ENCODE measurements around the gene GALNT2.

GALNT2 gene

GRCh38 chr1:230228236-230228897 is 161.3 kb downstream of the GALNT2 start:
- no peak for DNase-seq (ENCODE audit: low read depth in 1 of 2, low spot score in 1 of 2)

- no peak for DNase-seq (ENCODE audit: low read depth in 1 of 2, low spot score in 1 of 2)
These were observed 163.2 kb downstream of the GALNT2 start for GRCh38 chr1:230230273-230230672.

- no peak for DNase-seq (ENCODE audit: low read depth in 1 of 2, low spot score in 1 of 2)
These were observed 164.1 kb downstream of the GALNT2 start for GRCh38 chr1:230230948-230231773.

GRCh38 chr1:230231774-230232145 is 164.7 kb downstream of the GALNT2 start:
- DNase-seq (ENCODE audit: low read depth in 1 of 2, low spot score in 1 of 2), result no peak

- no peak for DNase-seq (ENCODE audit: low read depth in 1 of 2, low spot score in 1 of 2)
These were observed 165.3 kb downstream of the GALNT2 start for GRCh38 chr1:230232371-230232771.

- no peak for DNase-seq (ENCODE audit: low read depth in 1 of 2, low spot score in 1 of 2)
These were observed 166.7 kb downstream of the GALNT2 start for GRCh38 chr1:230233786-230234185.

- no peak for DNase-seq (ENCODE audit: low read depth in 1 of 2, low spot score in 1 of 2)
These were observed 168.8 kb downstream of the GALNT2 start for GRCh38 chr1:230235876-230236275.

- no peak for DNase-seq (ENCODE audit: low read depth in 1 of 2, low spot score in 1 of 2)
These were observed 169.4 kb downstream of the GALNT2 start for GRCh38 chr1:230236301-230237008.

- DNase-seq (ENCODE audit: low read depth in 1 of 2, low spot score in 1 of 2), result no peak
These were observed 170.0 kb downstream of the GALNT2 start for GRCh38 chr1:230237009-230237370.

- no peak for DNase-seq (ENCODE audit: low read depth in 1 of 2, low spot score in 1 of 2)
These were observed 170.8 kb downstream of the GALNT2 start for GRCh38 chr1:230237805-230238204.

- no peak for DNase-seq (ENCODE audit: low read depth in 1 of 2, low spot score in 1 of 2)
These were observed 173.5 kb downstream of the GALNT2 start for GRCh38 chr1:230240446-230241086.

- no peak for DNase-seq (ENCODE audit: low read depth in 1 of 2, low spot score in 1 of 2)
These were observed 175.3 kb downstream of the GALNT2 start for GRCh38 chr1:230242326-230242725.

GRCh38 chr1:230243146-230243545 is 176.1 kb downstream of the GALNT2 start:
- no peak for DNase-seq (ENCODE audit: low read depth in 1 of 2, low spot score in 1 of 2)

- no peak for DNase-seq (ENCODE audit: low read depth in 1 of 2, low spot score in 1 of 2)
These were observed 176.7 kb downstream of the GALNT2 start for GRCh38 chr1:230243583-230244353.

- DNase-seq (ENCODE audit: low read depth in 1 of 2, low spot score in 1 of 2), result no peak
These were observed 179.5 kb downstream of the GALNT2 start for GRCh38 chr1:230246551-230246950.

- DNase-seq (ENCODE audit: low read depth in 1 of 2, low spot score in 1 of 2), result no peak
These were observed 181.2 kb downstream of the GALNT2 start for GRCh38 chr1:230248016-230248888.

GRCh38 chr1:230248889-230249270 is 181.8 kb downstream of the GALNT2 start:
- no peak for DNase-seq (ENCODE audit: low read depth in 1 of 2, low spot score in 1 of 2)

GRCh38 chr1:230249695-230250480 is 182.8 kb downstream of the GALNT2 start:
- no peak for DNase-seq (ENCODE audit: low read depth in 1 of 2, low spot score in 1 of 2)

- DNase-seq (ENCODE audit: low read depth in 1 of 2, low spot score in 1 of 2), result no peak
These were observed 183.6 kb downstream of the GALNT2 start for GRCh38 chr1:230250666-230251065.
